Prostate gland (tissue), 2 donors: ENCODE data around the gene SASH1. TPM values are rescaled to one million over a fixed set of nuclear protein-coding genes. Genes with fewer than 3 reads are reported as not detected.
A peak's percentile ranks its signal among the peaks of the same experiment; 100 is the strongest.

Experiments used
- DNase-seq: peaks from one replicate; pipeline ENCODE4 v3.0.0-alpha.2; 2019; ENCODE audit warnings: low spot score
- H3K27ac ChIP-seq, 2 donors: fragments of 200-600 bp; sonication (generic); 2 replicates each; pipeline ENCODE4 v1.5.1; 2017 to 2019
- H3K27me3 ChIP-seq: fragments of 200-600 bp; sonication (generic); replicated peaks from 2 replicates; pipeline ENCODE4 v1.5.1; 2019; ENCODE audit not compliant: insufficient read depth
- H3K36me3 ChIP-seq, 2 donors: fragments of 200-600 bp; sonication (generic); 1 replicate in 1 of 2; 2 replicates in 1 of 2; pipeline versions ENCODE4 v1.5.1 to v1.8.1; 2017 to 2019
- H3K4me1 ChIP-seq: fragments of 200-600 bp; sonication (generic); replicated peaks from 2 replicates; pipeline ENCODE4 v1.5.1; 2019
- H3K4me3 ChIP-seq, 2 donors: fragments of 200-600 bp; sonication (generic); 2 replicates each; pipeline ENCODE4 v1.5.1; 2017 to 2019
- H3K9me3 ChIP-seq: fragments of 200-600 bp; sonication (generic); 2 replicates; pipeline ENCODE4 v1.5.1; 2017
- CTCF ChIP-seq, 4 experiments: fragments of 200-600 bp in 2 of 4; fragments of 450-650 bp in 2 of 4; sonication (generic) in 2 of 4; IDR thresholded peaks; 1 replicate in 3 of 4; 2 replicates in 1 of 4; pipeline ENCODE4 v1.5.1; 2016 to 2019; ENCODE audit warnings: antibody characterized with exemption in 4 of 4, mild to moderate bottlenecking in 2 of 4, moderate library complexity in 2 of 4
- POLR2A ChIP-seq: fragments of 450-650 bp; IDR thresholded peaks from one replicate; pipeline ENCODE4 v1.6.1; 2016; ENCODE audit warnings: antibody characterized with exemption, mild to moderate bottlenecking
- POLR2AphosphoS5 ChIP-seq: sonication (generic); formaldehyde crosslinking; IDR thresholded peaks from one replicate; pipeline ENCODE4 v1.6.1; 2017; ENCODE audit warnings: antibody characterized with exemption
- WGBS: methylation state at CpG from one replicate; pipeline ENCODE4 v1.1.5; 2018; 5-methylcytosine and 5-hydroxymethylcytosine counted together
- intact Hi-C: fragments of 100-400 bp; cut with DNase I; formaldehyde crosslinking; loops from one replicate; pipeline ENCODE4 v1.14.2; 2022
- total RNA-seq, 2 donors: library from RNA; depleted of rRNA; stranded (reverse); fragments of >200 nt; gene quantifications; one replicate each; pipeline ENCODE4 v1.1.0, GENCODE V29; 2016

Gene SASH1
- total RNA-seq, 2 donors from 2014 or later = 34.3 to 48.6 TPM

DNA sequence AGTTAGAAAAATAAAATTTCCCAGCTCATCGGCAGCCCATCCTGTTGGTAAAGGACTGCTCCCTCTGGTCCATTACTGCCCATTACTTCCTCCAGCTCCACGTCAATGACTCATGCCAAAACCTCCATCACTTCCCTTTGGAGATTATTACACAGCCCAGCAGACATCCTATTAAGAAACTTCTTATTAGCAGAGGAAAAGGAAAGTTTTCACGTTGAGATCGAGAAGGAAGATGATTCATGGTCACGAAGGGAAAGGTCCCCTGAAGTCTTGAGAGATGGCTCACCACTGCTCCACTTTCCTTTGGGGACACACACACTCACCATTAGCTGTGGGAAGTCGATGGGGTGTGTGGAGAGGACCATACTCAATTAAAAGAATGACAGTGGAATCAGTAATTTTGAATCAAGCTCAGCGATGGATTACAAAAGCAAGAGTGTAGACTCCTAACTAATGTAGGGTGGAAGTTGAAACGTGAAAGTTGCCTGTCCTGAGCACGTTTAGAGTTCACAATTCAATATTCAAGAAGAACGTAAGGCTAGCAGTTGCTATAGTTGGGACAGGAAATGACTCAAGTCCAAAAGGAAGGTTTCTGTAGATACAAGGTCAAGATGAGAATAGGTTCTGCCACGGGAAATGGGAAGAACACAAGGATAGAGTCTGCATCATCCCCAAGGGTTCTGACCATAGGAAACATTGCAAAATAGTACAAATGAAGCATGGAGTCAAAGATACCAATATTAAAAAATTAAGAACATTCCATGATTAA is 21.6 kb downstream of the SASH1 start:
- no peak overlapping the region for H3K27ac ChIP-seq

DNA sequence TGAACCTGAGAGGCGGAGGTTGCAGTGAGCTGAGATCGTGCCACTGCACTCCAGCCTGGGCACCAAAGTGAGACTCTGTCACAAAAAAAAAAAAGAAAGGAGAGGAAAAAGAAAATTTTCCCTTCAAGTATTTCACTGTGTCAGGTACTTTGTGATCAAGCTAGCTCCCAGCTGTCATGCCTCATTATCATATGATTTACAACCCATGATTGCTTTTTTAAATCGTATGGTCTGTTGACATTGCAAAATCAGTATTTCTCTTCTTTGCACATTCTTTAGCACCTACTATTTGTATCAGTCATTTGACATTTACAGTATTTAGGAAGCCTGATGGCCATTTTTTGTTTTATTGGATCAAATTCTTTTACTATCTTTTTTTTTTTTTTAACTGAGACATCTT is 22.4 kb downstream of the SASH1 start:
- Histone ChIP-seq H3K4me3 (no peak overlapping the region), H3K27ac (no peak overlapping the region), H3K27me3 (no peaks in the 10 kb centered on the region), H3K4me1 (peaks cover 5% of the 10 kb centered on the region), H3K36me3 (no peaks in the 10 kb centered on the region), H3K9me3 (no peaks in the 10 kb centered on the region)
- TF ChIP-seq POLR2A (no peak), CTCF (IDR thresholded peaks at IDR 0.05) (no peak), POLR2AphosphoS5 (no peak)
- no peak for DNase-seq
- intact Hi-C loops = no loop called here
- 78% methylated on average over 3 of the region's 3 CpGs for WGBS

More for the DNA sequence above, 21.6 kb downstream of the SASH1 start:
- H3K9me3 ChIP-seq = no peaks in the 10 kb centered on the region
- no peak for DNase-seq
- H3K36me3 ChIP-seq = no peaks in the 10 kb centered on the region
- 86% methylated on average over 11 of the region's 11 CpGs for WGBS
- TF ChIP-seq POLR2AphosphoS5 (no peak), CTCF (IDR thresholded peaks at IDR 0.05) (no peak), POLR2A (no peak)
- H3K4me1 ChIP-seq = peaks cover 4% of the 10 kb centered on the region
- intact Hi-C loops = no loop called here
- no peak overlapping the region for H3K4me3 ChIP-seq
- no peaks in the 10 kb centered on the region for H3K27me3 ChIP-seq

DNA sequence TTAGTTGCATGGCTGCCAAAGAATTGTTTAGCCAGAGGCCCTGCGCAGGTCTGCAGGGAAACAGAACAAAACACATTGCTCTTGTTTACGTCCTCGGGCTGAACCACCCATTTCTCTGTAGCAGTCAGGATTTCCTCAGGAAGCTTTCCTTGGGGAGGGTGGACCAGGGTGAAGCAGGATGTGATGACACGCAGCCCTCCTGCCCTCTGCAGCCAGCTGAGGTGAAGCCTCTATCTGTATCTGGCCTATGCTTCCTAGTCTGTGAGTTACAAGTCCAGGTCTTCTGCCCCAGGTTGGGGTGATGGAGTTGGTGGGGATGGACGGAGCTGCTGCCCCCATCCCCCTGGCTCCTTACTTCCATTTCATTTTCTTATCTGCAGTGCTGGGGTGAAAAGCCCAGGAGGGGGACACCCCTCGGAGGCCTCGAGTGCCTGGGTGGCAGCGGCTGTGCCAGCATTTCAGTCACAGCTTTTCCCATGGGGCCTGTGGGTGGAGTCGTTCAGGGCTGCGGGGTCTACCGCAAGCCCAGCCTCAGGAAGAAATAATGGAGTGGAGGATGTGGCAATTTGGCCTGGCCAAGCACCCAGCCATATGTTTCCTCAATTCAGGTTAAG is 24.9 kb downstream of the SASH1 start:
- 65% methylated on average over 11 of the region's 11 CpGs for WGBS
- intact Hi-C loops = no loop called here
- Histone ChIP-seq H3K4me3 (no peak overlapping the region), H3K4me1 (peaks cover 5% of the 10 kb centered on the region), H3K27me3 (no peaks in the 10 kb centered on the region), H3K27ac (peak overlapping the region in 1 of 2 donors; percentile 25), H3K9me3 (no peaks in the 10 kb centered on the region), H3K36me3 (no peaks in the 10 kb centered on the region)
- peak; percentile 24 for DNase-seq
- TF ChIP-seq POLR2A (no peak), CTCF (IDR thresholded peaks at IDR 0.05) (no peak), POLR2AphosphoS5 (peak; percentile 68)

DNA sequence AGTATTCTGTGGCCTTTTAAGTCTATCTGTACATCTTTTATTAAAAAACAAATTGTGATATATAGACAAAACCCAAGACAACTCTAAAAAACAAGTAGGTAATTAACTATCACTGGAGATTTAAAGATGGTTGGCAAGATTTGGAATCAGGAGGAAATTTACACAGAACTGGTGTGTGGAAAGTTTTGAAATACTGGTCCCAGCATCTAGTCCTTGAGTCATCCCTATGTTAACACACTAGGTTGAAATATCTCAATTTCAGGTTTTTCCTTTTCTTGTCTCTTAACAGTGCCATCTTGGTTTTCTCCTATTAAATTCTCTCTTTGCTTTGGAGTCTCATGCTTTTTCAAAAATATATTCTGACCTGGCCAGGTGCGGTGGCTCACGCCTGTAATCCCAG is 27.5 kb downstream of the SASH1 start:
- H3K9me3 ChIP-seq = no peaks in the 10 kb centered on the region
- no peak overlapping the region for H3K4me3 ChIP-seq
- H3K27ac ChIP-seq = no peak overlapping the region
- WGBS = 100% methylated on average over 2 of the region's 2 CpGs
- peaks cover 5% of the 10 kb centered on the region for H3K4me1 ChIP-seq
- H3K36me3 ChIP-seq = no peaks in the 10 kb centered on the region
- no peaks in the 10 kb centered on the region for H3K27me3 ChIP-seq
- DNase-seq = no peak
- intact Hi-C loops = no loop called here
- no peak for TF ChIP-seq POLR2A
- no peak for TF ChIP-seq CTCF (IDR thresholded peaks at IDR 0.05)
- no peak for TF ChIP-seq POLR2AphosphoS5
